Omental fat pad (tissue), 4 donors: ENCODE data around the gene TTC28. TPM values are rescaled to one million over a fixed set of nuclear protein-coding genes. Genes with fewer than 3 reads are reported as not detected.

Experiments used
- ATAC-seq: fragments of 150-250 bp; one replicate; pipeline ENCODE4 v1.9.1; 2016; ENCODE audit warnings: mild to moderate bottlenecking, moderate library complexity; ENCODE audit not compliant: low FRiP score
- DNase-seq: peaks from one replicate; pipeline ENCODE4 v3.0.0-alpha.2; 2019; ENCODE audit warnings: low spot score
- total RNA-seq, 4 donors: library from RNA; depleted of rRNA; stranded (reverse); fragments of >200 nt; gene quantifications; one replicate each; pipeline ENCODE4 v1.1.0, GENCODE V29; 2016
- TF ChIP-seq, protein P1 (sequence below), 3 donors: fragments of 450-650 bp; IDR thresholded peaks; one replicate each; pipeline ENCODE4 v1.5.1; 2016 to 2017; ENCODE audit warnings: antibody characterized with exemption in 3 of 3, mild to moderate bottlenecking in 3 of 3, moderate library complexity in 2 of 3

The TTC28 gene
- total RNA-seq, 4 donors from 2014 or later, result 28.6 to 103 (median 50.6) TPM

DNA sequence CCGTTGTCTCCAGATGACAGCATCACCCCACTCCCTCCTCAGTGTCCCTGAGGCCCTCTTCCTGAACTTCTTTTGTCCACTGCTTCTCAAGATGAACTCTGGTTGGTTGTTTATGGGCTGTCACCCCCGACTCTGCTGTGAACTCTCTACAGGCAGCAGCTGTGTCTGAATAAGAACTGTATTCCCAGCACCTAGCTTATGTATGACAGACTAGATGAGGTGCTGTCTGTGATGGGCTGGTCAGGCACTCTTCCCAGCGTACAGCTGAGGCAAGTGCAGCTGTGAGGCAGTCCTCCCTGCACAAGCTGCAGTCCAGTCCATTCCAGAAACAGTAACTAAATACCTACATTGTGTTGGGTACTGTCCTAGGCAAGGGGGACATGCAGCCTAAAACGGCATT, 649.2 kb downstream of the TTC28 start:
- ATAC-seq, result no peak
- DNase-seq, result no peak
- TF ChIP-seq, protein P1, sequence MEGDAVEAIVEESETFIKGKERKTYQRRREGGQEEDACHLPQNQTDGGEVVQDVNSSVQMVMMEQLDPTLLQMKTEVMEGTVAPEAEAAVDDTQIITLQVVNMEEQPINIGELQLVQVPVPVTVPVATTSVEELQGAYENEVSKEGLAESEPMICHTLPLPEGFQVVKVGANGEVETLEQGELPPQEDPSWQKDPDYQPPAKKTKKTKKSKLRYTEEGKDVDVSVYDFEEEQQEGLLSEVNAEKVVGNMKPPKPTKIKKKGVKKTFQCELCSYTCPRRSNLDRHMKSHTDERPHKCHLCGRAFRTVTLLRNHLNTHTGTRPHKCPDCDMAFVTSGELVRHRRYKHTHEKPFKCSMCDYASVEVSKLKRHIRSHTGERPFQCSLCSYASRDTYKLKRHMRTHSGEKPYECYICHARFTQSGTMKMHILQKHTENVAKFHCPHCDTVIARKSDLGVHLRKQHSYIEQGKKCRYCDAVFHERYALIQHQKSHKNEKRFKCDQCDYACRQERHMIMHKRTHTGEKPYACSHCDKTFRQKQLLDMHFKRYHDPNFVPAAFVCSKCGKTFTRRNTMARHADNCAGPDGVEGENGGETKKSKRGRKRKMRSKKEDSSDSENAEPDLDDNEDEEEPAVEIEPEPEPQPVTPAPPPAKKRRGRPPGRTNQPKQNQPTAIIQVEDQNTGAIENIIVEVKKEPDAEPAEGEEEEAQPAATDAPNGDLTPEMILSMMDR (IDR thresholded peaks at IDR 0.05), result no peak

DNA sequence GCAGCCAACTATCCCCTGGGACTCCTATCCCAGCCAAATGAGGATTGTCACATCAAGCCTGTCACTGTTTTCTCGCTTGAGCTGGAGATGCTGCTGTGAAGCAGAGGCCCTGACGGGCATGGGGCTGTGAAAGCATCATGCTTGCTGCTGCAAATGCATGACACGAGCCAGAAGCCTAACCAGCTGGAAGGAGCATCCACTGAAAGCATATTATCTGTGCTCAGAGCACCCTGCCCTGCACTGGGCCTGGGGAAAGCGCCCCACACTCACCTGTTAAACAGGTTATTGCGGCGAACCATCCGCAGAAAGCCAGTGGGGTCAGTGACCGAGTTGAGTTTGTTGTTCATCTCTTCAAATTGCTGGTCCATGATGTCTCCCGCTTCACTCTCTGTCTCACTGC, 649.7 kb downstream of the TTC28 start:
- DNase-seq, result no peak
- no peak for ATAC-seq
- TF ChIP-seq, protein P1 (IDR thresholded peaks at IDR 0.05), result no peak

DNA sequence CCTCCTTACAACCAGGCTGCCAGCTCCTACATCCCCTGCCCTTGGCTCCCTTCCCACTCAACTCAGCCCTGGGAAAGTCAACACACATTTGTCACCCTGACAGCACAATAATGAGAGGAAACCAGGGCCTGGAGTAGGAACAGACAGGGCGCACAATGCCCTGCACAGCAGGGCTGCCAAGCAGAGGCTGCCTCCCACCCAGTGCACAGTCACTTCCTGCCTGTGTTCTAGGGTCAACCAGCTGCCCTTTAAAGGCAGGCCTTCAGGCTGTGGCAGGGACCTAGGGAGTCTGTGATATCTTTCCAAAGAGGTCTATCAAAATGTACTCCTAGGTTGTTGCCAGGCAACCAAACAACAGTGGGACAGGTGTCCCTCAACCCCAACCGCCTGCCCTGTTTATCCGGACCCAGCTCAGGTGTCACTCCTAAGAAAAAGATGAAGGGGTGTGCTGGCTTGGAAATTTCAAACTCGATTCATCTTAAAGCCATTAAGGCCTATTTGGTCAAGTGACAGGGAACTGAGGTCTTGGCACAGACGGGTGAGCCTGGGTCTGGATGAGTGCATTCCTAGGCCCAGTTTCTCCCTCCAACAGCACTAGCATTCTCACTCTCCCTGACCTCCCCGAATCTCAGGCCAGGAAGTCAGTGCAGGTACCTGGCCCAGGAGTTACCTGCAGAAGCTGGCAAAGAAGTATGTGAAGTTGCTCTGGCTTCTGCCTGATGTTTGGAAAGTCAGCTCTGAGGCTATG, 650.3 kb downstream of the TTC28 start:
- ATAC-seq (peak; percentile 48), DNase-seq (no peak)
- TF ChIP-seq, protein P1 (IDR thresholded peaks at IDR 0.05), result no peak

GRCh38 chr22:28027453-28028448, 651.9 kb downstream of the TTC28 start:
- DNase-seq (no peak), ATAC-seq (no peak)
- TF ChIP-seq, protein P1 (IDR thresholded peaks at IDR 0.05), result no peak

GRCh38 chr22:28025866-28026575, 653.6 kb downstream of the TTC28 start:
- peak; percentile 7 for DNase-seq
- TF ChIP-seq, protein P1 (IDR thresholded peaks at IDR 0.05), result no peak
- no peak for ATAC-seq

DNA sequence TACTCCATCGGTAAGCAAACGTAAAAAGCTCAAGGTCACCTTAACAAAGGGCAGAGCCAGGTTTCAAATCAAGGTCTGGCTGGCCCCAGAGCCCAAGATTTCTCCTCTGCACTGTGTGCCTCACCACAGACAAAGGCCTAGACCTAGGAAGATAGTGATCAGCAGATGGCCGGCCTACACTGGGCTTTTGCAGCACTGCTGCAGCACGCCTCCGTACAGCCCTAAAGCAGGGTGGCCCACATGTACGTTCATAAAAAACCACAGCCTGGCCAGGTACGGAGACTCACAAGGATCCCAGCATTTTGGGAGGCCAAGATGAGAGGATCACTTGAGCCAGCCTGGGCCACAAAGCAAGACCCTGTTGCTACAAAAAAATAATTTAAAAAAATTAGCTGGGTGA, 654.3 kb downstream of the TTC28 start:
- TF ChIP-seq, protein P1 (IDR thresholded peaks at IDR 0.05), result no peak
- peak; percentile 2 for DNase-seq
- no peak for ATAC-seq
